GM19438 (cell line): ENCODE data around the gene KDF1.
A peak's percentile ranks its signal among the peaks of the same experiment; 100 is the strongest.

Experiments used
- ATAC-seq: cut with Tn5 transposase; IDR thresholded peaks from one replicate; pipeline ENCODE4 v1.9.1; 2021; ENCODE audit warnings: low read depth; ENCODE audit not compliant: unreplicated experiment

KDF1 gene

GRCh38 chr1:26922431-26922729 is 37.9 kb downstream of the KDF1 start:
- no peak for ATAC-seq

GRCh38 chr1:26921540-26922430 is 38.5 kb downstream of the KDF1 start, which contains the start of gene NUDC:
Gene NUDC (plus strand): TSS chr1:26921743. CDS start chr1:26921849, 106 bp downstream.
- ATAC-seq = peak; percentile 96

- no peak for ATAC-seq
Observed at GRCh38 chr1:26921126-26921539, 39.1 kb downstream of the KDF1 start.

GRCh38 chr1:26915204-26915842 is 44.9 kb downstream of the KDF1 start:
- ATAC-seq = no peak

- ATAC-seq = no peak
Observed at GRCh38 chr1:26913754-26914619, 46.3 kb downstream of the KDF1 start, which contains the start of gene NR0B2. Gene NR0B2 (minus strand): TSS chr1:26913975. CDS start chr1:26913940, 35 bp downstream.

- no peak for ATAC-seq
Observed at GRCh38 chr1:26913389-26913753, 46.9 kb downstream of the KDF1 start.

GRCh38 chr1:26912147-26912490 is 48.1 kb downstream of the KDF1 start:
- no peak for ATAC-seq

- no peak for ATAC-seq
Observed at GRCh38 chr1:26911399-26912146, 48.7 kb downstream of the KDF1 start.

- ATAC-seq = no peak
Observed at GRCh38 chr1:26910343-26911160, 49.7 kb downstream of the KDF1 start.

- no peak for ATAC-seq
Observed at GRCh38 chr1:26909951-26910342, 50.3 kb downstream of the KDF1 start.

- ATAC-seq = no peak
Observed at GRCh38 chr1:26907071-26907917, 53.0 kb downstream of the KDF1 start.

- no peak for ATAC-seq
Observed at GRCh38 chr1:26900815-26901511, 59.3 kb downstream of the KDF1 start.

- ATAC-seq = peak; percentile 79
Observed at GRCh38 chr1:26900001-26900814, 60.1 kb downstream of the KDF1 start, which contains the start of gene GPATCH3. Gene GPATCH3 (minus strand): TSS chr1:26900467. CDS start chr1:26900442, 25 bp downstream.
